ENCODE data around the gene LIPI. TPM values are rescaled to one million over a fixed set of nuclear protein-coding genes. Genes with fewer than 3 reads are reported as not detected.
"Not testable (repeated sequence)": the region's sequence is repeated elsewhere in the genome, so short reads cannot be mapped to it uniquely, and the experiment has no call there.

Gene LIPI
- total RNA-seq, 1 experiment from 2014 or later = not detected

DNA sequence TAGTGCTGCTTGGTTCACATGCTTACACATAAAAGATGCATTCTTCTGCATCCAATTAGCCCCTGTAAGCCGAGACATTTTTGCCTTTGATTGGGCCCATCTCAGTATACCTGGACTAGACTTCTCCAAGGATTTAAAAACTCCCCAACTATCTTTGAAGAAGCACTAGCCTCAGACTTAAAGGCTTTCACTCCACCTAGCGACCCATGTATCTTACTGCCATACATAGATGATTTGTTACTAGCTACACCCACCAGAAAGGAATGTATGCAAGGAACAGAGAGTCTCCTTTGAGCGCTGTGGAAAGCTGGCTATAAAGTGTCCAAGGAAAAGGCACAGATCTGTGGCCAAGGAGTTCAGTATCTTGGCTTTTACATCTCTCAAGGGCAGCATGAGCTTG lies 91.7 kb downstream of the LIPI start:
- intact Hi-C loops (cut with micrococcal nuclease; ENCODE audit: unreplicated experiment) = no loop called here
- H3K36me3 Mint-ChIP-seq (ENCODE audit: insufficient read depth, unreplicated experiment) = no peaks in the 10 kb centered on the region
- H3K4me1 Mint-ChIP-seq (ENCODE audit: low read depth, unreplicated experiment) = no peaks in the 10 kb centered on the region
- DNase-seq = no peak
- TF ChIP-seq, protein P1, sequence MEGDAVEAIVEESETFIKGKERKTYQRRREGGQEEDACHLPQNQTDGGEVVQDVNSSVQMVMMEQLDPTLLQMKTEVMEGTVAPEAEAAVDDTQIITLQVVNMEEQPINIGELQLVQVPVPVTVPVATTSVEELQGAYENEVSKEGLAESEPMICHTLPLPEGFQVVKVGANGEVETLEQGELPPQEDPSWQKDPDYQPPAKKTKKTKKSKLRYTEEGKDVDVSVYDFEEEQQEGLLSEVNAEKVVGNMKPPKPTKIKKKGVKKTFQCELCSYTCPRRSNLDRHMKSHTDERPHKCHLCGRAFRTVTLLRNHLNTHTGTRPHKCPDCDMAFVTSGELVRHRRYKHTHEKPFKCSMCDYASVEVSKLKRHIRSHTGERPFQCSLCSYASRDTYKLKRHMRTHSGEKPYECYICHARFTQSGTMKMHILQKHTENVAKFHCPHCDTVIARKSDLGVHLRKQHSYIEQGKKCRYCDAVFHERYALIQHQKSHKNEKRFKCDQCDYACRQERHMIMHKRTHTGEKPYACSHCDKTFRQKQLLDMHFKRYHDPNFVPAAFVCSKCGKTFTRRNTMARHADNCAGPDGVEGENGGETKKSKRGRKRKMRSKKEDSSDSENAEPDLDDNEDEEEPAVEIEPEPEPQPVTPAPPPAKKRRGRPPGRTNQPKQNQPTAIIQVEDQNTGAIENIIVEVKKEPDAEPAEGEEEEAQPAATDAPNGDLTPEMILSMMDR (IDR thresholded peaks at IDR 0.05; ENCODE audit: unreplicated experiment) = no peak
- BruUV-seq (replicated peaks) = no TSS peak
- H3K9me3 Mint-ChIP-seq (ENCODE audit: low read depth, unreplicated experiment) = peaks cover 15% of the 10 kb centered on the region
- no peak overlapping the region for H3K27ac Mint-ChIP-seq (ENCODE audit: unreplicated experiment)
- H3K27me3 Mint-ChIP-seq (ENCODE audit: unreplicated experiment) = no peaks in the 10 kb centered on the region
- H3K4me3 Mint-ChIP-seq (ENCODE audit: low read depth, unreplicated experiment) = no peak overlapping the region
- CTCF ChIA-PET = no interaction called here

DNA sequence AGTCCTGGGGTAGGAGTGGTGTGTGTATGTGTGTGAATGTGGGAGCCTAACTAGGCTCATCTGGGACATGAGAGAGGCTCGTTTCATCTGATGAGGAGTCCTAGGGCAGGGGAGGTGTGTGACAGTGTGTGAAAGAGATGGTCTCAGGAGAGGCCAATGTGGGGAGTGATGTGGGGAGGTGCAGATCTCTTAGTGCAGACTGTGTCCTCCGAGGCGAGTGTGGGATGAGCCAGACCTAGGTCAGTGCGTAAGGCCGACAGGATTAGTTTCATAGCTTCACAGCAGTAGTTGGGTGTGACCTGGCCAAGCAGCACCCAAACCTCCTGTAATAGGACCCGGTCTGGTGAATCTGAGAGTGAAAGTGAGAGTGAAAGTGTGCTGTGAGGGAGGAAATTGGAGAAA lies 94.7 kb downstream of the LIPI start:
- Mint-ChIP-seq H3K27me3 (ENCODE audit: unreplicated experiment) (no peaks in the 10 kb centered on the region), H3K9me3 (ENCODE audit: low read depth, unreplicated experiment) (peaks cover 17% of the 10 kb centered on the region), H3K4me1 (ENCODE audit: low read depth, unreplicated experiment) (no peaks in the 10 kb centered on the region), H3K27ac (ENCODE audit: unreplicated experiment) (no peak overlapping the region), H3K4me3 (ENCODE audit: low read depth, unreplicated experiment) (no peak overlapping the region), H3K36me3 (ENCODE audit: insufficient read depth, unreplicated experiment) (no peaks in the 10 kb centered on the region)
- TF ChIP-seq, protein P1 (IDR thresholded peaks at IDR 0.05; ENCODE audit: unreplicated experiment) = no peak
- BruUV-seq (replicated peaks) = no TSS peak
- CTCF ChIA-PET = no interaction called here
- intact Hi-C loops (cut with micrococcal nuclease; ENCODE audit: unreplicated experiment) = no loop called here
- no peak for DNase-seq

DNA sequence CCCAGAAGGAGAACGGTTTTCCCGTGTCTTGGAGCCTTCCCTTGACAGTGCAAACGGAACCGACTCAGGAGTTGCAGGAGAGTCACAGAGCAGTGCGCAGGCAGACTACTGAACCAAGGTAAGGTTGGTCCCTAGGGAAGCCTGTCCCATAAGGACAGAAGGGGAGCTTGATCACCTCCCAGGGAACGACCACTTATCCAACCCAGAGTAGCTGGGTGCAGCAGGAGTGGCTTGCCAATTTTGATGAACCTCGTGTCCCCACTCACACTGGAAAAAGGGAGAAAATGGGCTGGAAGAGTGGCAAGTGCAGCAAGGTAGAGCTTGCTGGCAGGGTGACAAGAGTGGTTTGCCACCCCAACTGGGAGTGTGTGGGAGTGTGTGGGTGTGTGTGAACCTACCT lies 95.1 kb downstream of the LIPI start:
- Mint-ChIP-seq H3K4me1 (ENCODE audit: low read depth, unreplicated experiment) (no peaks in the 10 kb centered on the region), H3K36me3 (ENCODE audit: insufficient read depth, unreplicated experiment) (no peaks in the 10 kb centered on the region), H3K27ac (ENCODE audit: unreplicated experiment) (no peak overlapping the region), H3K4me3 (ENCODE audit: low read depth, unreplicated experiment) (no peak overlapping the region), H3K27me3 (ENCODE audit: unreplicated experiment) (no peaks in the 10 kb centered on the region), H3K9me3 (ENCODE audit: low read depth, unreplicated experiment) (peaks cover 17% of the 10 kb centered on the region)
- TF ChIP-seq, protein P1 (IDR thresholded peaks at IDR 0.05; ENCODE audit: unreplicated experiment) = no peak
- CTCF ChIA-PET = no interaction called here
- intact Hi-C loops (cut with micrococcal nuclease; ENCODE audit: unreplicated experiment) = no loop called here
- no peak for DNase-seq
- BruUV-seq (replicated peaks) = no TSS peak

DNA sequence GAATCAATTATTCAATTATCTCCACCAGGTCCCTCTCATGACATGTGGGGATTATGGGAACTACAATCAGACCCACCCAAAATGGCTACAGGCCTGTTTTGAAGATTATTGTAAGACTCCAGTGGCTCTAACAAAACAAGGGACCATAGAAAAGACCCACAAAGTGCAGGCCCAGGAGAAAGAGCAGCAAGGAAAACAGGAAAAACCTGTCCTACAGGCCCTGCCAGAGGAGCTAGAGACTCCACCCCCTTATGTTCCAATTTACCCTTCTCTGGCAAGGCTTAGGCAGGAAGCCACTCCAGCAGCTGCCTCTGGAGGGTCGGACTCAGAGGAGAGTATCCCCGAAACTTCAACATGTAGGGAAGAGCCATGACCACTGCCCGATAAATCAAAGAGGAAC lies 96.5 kb downstream of the LIPI start:
- Mint-ChIP-seq H3K4me1 (ENCODE audit: low read depth, unreplicated experiment) (no peaks in the 10 kb centered on the region), H3K9me3 (ENCODE audit: low read depth, unreplicated experiment) (peaks cover 16% of the 10 kb centered on the region), H3K4me3 (ENCODE audit: low read depth, unreplicated experiment) (no peak overlapping the region), H3K27ac (ENCODE audit: unreplicated experiment) (no peak overlapping the region), H3K36me3 (ENCODE audit: insufficient read depth, unreplicated experiment) (no peaks in the 10 kb centered on the region), H3K27me3 (ENCODE audit: unreplicated experiment) (no peaks in the 10 kb centered on the region)
- intact Hi-C loops (cut with micrococcal nuclease; ENCODE audit: unreplicated experiment) = no loop called here
- DNase-seq = no peak
- TF ChIP-seq, protein P1 (IDR thresholded peaks at IDR 0.05; ENCODE audit: unreplicated experiment) = no peak
- CTCF ChIA-PET = no interaction called here
- no TSS peak for BruUV-seq (replicated peaks)

DNA sequence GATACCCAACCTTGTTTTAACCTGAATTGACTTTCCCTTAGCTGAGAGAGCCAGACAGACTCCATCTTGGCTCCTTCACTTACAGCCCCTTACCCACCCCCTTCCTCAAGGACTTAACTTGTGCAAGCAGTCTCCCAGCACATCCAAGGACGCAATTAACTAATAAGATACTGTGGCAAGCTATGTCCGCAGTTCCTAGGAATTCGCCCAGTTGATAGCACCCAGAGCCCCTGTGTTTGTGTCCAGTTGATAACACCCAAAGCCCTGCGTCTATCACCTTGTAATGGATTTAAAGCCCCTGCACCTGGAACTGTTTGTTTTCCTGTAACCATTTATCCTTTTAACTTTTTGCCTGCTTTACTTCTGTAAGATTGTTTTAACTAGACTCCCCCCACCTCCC lies 106.2 kb downstream of the LIPI start:
- H3K9me3 Mint-ChIP-seq (ENCODE audit: low read depth, unreplicated experiment); intact Hi-C loops (cut with micrococcal nuclease; ENCODE audit: unreplicated experiment); H3K27ac Mint-ChIP-seq (ENCODE audit: unreplicated experiment); BruUV-seq (replicated peaks); H3K4me1 Mint-ChIP-seq (ENCODE audit: low read depth, unreplicated experiment); CTCF ChIA-PET; DNase-seq; H3K36me3 Mint-ChIP-seq (ENCODE audit: insufficient read depth, unreplicated experiment); H3K27me3 Mint-ChIP-seq (ENCODE audit: unreplicated experiment); H3K4me3 Mint-ChIP-seq (ENCODE audit: low read depth, unreplicated experiment): not testable (repeated sequence)
